Neuron (in vitro differentiated cells): ENCODE results near the gene SMU1.

Experiments used
- H2AFZ ChIP-seq: one replicate; pipeline ENCODE4 v1.6.1; 2013; ENCODE audit warnings: low read depth, mild to moderate bottlenecking, inconsistent platforms, low read length, moderate library complexity
- H3K27me3 ChIP-seq: one replicate; pipeline ENCODE4 v1.6.1; 2013; ENCODE audit warnings: low read length; ENCODE audit not compliant: insufficient read depth
- H3K36me3 ChIP-seq: one replicate; pipeline ENCODE4 v1.6.1; 2013; ENCODE audit warnings: low read length; ENCODE audit not compliant: insufficient read depth
- H3K4me1 ChIP-seq: one replicate; pipeline ENCODE4 v1.6.1; 2013; ENCODE audit warnings: low read length; ENCODE audit not compliant: insufficient read depth
- H3K4me3 ChIP-seq: 2 replicates; pipeline ENCODE4 v1.5.1; 2013; ENCODE audit warnings: mild to moderate bottlenecking, low read length, moderate library complexity
- H3K9me3 ChIP-seq: one replicate; pipeline ENCODE4 v1.6.1; 2013; ENCODE audit warnings: low read length

SMU1 gene

GRCh38 chr9:33111631-33112030 lies 35.2 kb upstream of the SMU1 start:
- Histone ChIP-seq H3K9me3 (no peaks in the 10 kb centered on the region), H3K27me3 (no peaks in the 10 kb centered on the region), H2AFZ (no peak overlapping the region), H3K4me1 (no peaks in the 10 kb centered on the region), H3K4me3 (no peak overlapping the region), H3K36me3 (no peaks in the 10 kb centered on the region)

GRCh38 chr9:33110686-33111085 lies 34.2 kb upstream of the SMU1 start:
- H3K4me3 ChIP-seq = no peak overlapping the region
- H2AFZ ChIP-seq = no peak overlapping the region
- H3K36me3 ChIP-seq = no peaks in the 10 kb centered on the region
- no peaks in the 10 kb centered on the region for H3K4me1 ChIP-seq
- H3K27me3 ChIP-seq = no peaks in the 10 kb centered on the region
- H3K9me3 ChIP-seq = no peaks in the 10 kb centered on the region

- Histone ChIP-seq H3K36me3 (no peaks in the 10 kb centered on the region), H3K27me3 (no peaks in the 10 kb centered on the region)
These were observed 33.5 kb upstream of the SMU1 start for GRCh38 chr9:33109850-33110595.

GRCh38 chr9:33109097-33109496 lies 32.6 kb upstream of the SMU1 start:
- Histone ChIP-seq H3K27me3 (no peaks in the 10 kb centered on the region), H3K36me3 (no peaks in the 10 kb centered on the region)

More at GRCh38 chr9:33109850-33110595, 33.5 kb upstream of the SMU1 start:
- no peak overlapping the region for H2AFZ ChIP-seq
- H3K4me1 ChIP-seq = no peaks in the 10 kb centered on the region
- no peaks in the 10 kb centered on the region for H3K9me3 ChIP-seq
- no peak overlapping the region for H3K4me3 ChIP-seq

GRCh38 chr9:33108472-33108871 lies 32.0 kb upstream of the SMU1 start:
- Histone ChIP-seq H3K9me3 (no peaks in the 10 kb centered on the region), H3K4me3 (no peak overlapping the region), H3K36me3 (no peaks in the 10 kb centered on the region), H3K4me1 (no peaks in the 10 kb centered on the region), H3K27me3 (no peaks in the 10 kb centered on the region), H2AFZ (no peak overlapping the region)

More at GRCh38 chr9:33109097-33109496, 32.6 kb upstream of the SMU1 start:
- Histone ChIP-seq H2AFZ (no peak overlapping the region), H3K4me3 (no peak overlapping the region), H3K4me1 (no peaks in the 10 kb centered on the region), H3K9me3 (no peaks in the 10 kb centered on the region)

- H3K4me1 ChIP-seq = no peaks in the 10 kb centered on the region
- no peaks in the 10 kb centered on the region for H3K27me3 ChIP-seq
- no peaks in the 10 kb centered on the region for H3K9me3 ChIP-seq
These were observed 31.3 kb upstream of the SMU1 start for GRCh38 chr9:33107762-33108161.

GRCh38 chr9:33106827-33107621 lies 30.6 kb upstream of the SMU1 start:
- no peaks in the 10 kb centered on the region for H3K4me1 ChIP-seq
- no peak overlapping the region for H2AFZ ChIP-seq
- no peaks in the 10 kb centered on the region for H3K36me3 ChIP-seq
- H3K9me3 ChIP-seq = no peaks in the 10 kb centered on the region
- H3K4me3 ChIP-seq = no peak overlapping the region
- H3K27me3 ChIP-seq = no peaks in the 10 kb centered on the region

More at GRCh38 chr9:33107762-33108161, 31.3 kb upstream of the SMU1 start:
- Histone ChIP-seq H3K36me3 (no peaks in the 10 kb centered on the region), H2AFZ (no peak overlapping the region), H3K4me3 (no peak overlapping the region)

- Histone ChIP-seq H3K4me3 (no peak overlapping the region), H2AFZ (no peak overlapping the region), H3K4me1 (no peaks in the 10 kb centered on the region), H3K27me3 (no peaks in the 10 kb centered on the region), H3K9me3 (no peaks in the 10 kb centered on the region), H3K36me3 (no peaks in the 10 kb centered on the region)
These were observed 29.9 kb upstream of the SMU1 start for GRCh38 chr9:33106372-33106771.

- H3K9me3 ChIP-seq = no peaks in the 10 kb centered on the region
- H3K27me3 ChIP-seq = no peaks in the 10 kb centered on the region
- H3K4me1 ChIP-seq = no peaks in the 10 kb centered on the region
- no peak overlapping the region for H3K4me3 ChIP-seq
- H2AFZ ChIP-seq = no peak overlapping the region
- H3K36me3 ChIP-seq = no peaks in the 10 kb centered on the region
These were observed 29.5 kb upstream of the SMU1 start for GRCh38 chr9:33105959-33106358.

GRCh38 chr9:33105504-33105903 lies 29.0 kb upstream of the SMU1 start:
- Histone ChIP-seq H3K27me3 (no peaks in the 10 kb centered on the region), H3K4me3 (no peak overlapping the region), H3K9me3 (no peaks in the 10 kb centered on the region), H3K4me1 (no peaks in the 10 kb centered on the region), H3K36me3 (no peaks in the 10 kb centered on the region), H2AFZ (no peak overlapping the region)

- H2AFZ ChIP-seq = no peak overlapping the region
- no peaks in the 10 kb centered on the region for H3K36me3 ChIP-seq
- no peak overlapping the region for H3K4me3 ChIP-seq
These were observed 27.9 kb upstream of the SMU1 start for GRCh38 chr9:33104401-33104800.

GRCh38 chr9:33103501-33104281 lies 27.2 kb upstream of the SMU1 start:
- no peaks in the 10 kb centered on the region for H3K4me1 ChIP-seq
- no peaks in the 10 kb centered on the region for H3K9me3 ChIP-seq
- no peaks in the 10 kb centered on the region for H3K36me3 ChIP-seq
- no peak overlapping the region for H3K4me3 ChIP-seq
- H2AFZ ChIP-seq = no peak overlapping the region
- H3K27me3 ChIP-seq = no peaks in the 10 kb centered on the region

More at GRCh38 chr9:33104401-33104800, 27.9 kb upstream of the SMU1 start:
- no peaks in the 10 kb centered on the region for H3K4me1 ChIP-seq
- H3K27me3 ChIP-seq = no peaks in the 10 kb centered on the region
- no peaks in the 10 kb centered on the region for H3K9me3 ChIP-seq
